ENCODE results near the gene ERO1B.
"Not testable (repeated sequence)": the region's sequence is repeated elsewhere in the genome, so short reads cannot be mapped to it uniquely, and the experiment has no call there.

Gene ERO1B

GRCh38 chr1:236204039-236204438, 77.7 kb downstream of the ERO1B start:
- no peak overlapping the region for H3K9ac ChIP-seq
- no peak overlapping the region for H3K27ac ChIP-seq
- no peak overlapping the region for H3K4me3 ChIP-seq
- H3K9me3 ChIP-seq (replicated peaks in 1 of 11), result peaks cover 43 to 66% (median 50%) of the 10 kb centered on the region in 11 experiments
- peak overlapping the region in 2 of 11 experiments; percentile 23 to 47; a peak in 3 of 22 replicates for H3K4me2 ChIP-seq
- peaks cover 0 to 7% (median 0%) of the 10 kb centered on the region in 11 experiments; a peak in 2 of 22 replicates for H4K20me1 ChIP-seq
- TF ChIP-seq Cebpa-rat (IDR thresholded peaks at IDR 0.05), result no peak
- no peaks in the 10 kb centered on the region for H3K27me3 ChIP-seq
- H3K36me3 ChIP-seq, result peaks cover 61 to 92% (median 77%) of the 10 kb centered on the region in 11 experiments
- peaks cover 0 to 68% (median 0%) of the 10 kb centered on the region in 10 experiments; a peak in 7 of 20 replicates for H3K4me1 ChIP-seq

- Histone ChIP-seq H4K20me1 (peaks cover 0 to 18% (median 0%) of the 10 kb centered on the region in 11 experiments; a peak in 2 of 22 replicates), H3K4me1 (peaks cover 0 to 46% (median 0%) of the 10 kb centered on the region in 10 experiments; a peak in 7 of 20 replicates), H3K27ac (no peak overlapping the region), H3K9me3 (replicated peaks in 1 of 11) (peaks cover 63 to 87% (median 73%) of the 10 kb centered on the region in 11 experiments), H3K4me3 (no peak overlapping the region; a peak in 1 of 20 replicates), H3K9ac (no peak overlapping the region), H3K36me3 (peaks cover 62 to 93% (median 83%) of the 10 kb centered on the region in 11 experiments), H3K27me3 (no peaks in the 10 kb centered on the region), H3K4me2 (peak overlapping the region in 2 of 11 experiments; percentile 48 to 54; a peak in 3 of 22 replicates)
- no peak for TF ChIP-seq Cebpa-rat (IDR thresholded peaks at IDR 0.05)
Measured at GRCh38 chr1:236201786-236202185, 80.0 kb downstream of the ERO1B start.

- no peaks in the 10 kb centered on the region for H3K27me3 ChIP-seq
- peaks cover 0 to 26% (median 0%) of the 10 kb centered on the region in 11 experiments; a peak in 2 of 22 replicates for H4K20me1 ChIP-seq
- no peak overlapping the region for H3K4me2 ChIP-seq
- no peak overlapping the region for H3K9ac ChIP-seq
- H3K27ac ChIP-seq, result no peak overlapping the region
- no peak for TF ChIP-seq Cebpa-rat (IDR thresholded peaks at IDR 0.05)
- peaks cover 0 to 38% (median 0%) of the 10 kb centered on the region in 10 experiments; a peak in 6 of 20 replicates for H3K4me1 ChIP-seq
- H3K4me3 ChIP-seq, result no peak overlapping the region
- peaks cover 72 to 92% (median 81%) of the 10 kb centered on the region in 11 experiments for H3K9me3 ChIP-seq (replicated peaks in 1 of 11)
- H3K36me3 ChIP-seq, result peaks cover 66 to 99% (median 80%) of the 10 kb centered on the region in 11 experiments
Measured at GRCh38 chr1:236200925-236201324, 80.8 kb downstream of the ERO1B start.

GRCh38 chr1:236193184-236193583, 88.6 kb downstream of the ERO1B start:
- Histone ChIP-seq H3K9me3 (replicated peaks in 1 of 11) (peaks cover 22 to 56% (median 32%) of the 10 kb centered on the region in 11 experiments; a peak in 21 of 22 replicates), H3K4me1 (peaks cover 0 to 6% (median 0%) of the 10 kb centered on the region in 10 experiments; a peak in 7 of 20 replicates), H3K27ac (no peak overlapping the region), H3K9ac (no peak overlapping the region), H3K4me2 (no peak overlapping the region), H3K27me3 (no peaks in the 10 kb centered on the region), H4K20me1 (peaks cover 0 to 55% (median 0%) of the 10 kb centered on the region in 11 experiments; a peak in 3 of 22 replicates), H3K36me3 (peaks cover 31 to 96% (median 37%) of the 10 kb centered on the region in 11 experiments; a peak in 21 of 22 replicates), H3K4me3 (no peak overlapping the region)
- TF ChIP-seq Cebpa-rat (IDR thresholded peaks at IDR 0.05), result no peak

- Histone ChIP-seq H3K4me2 (peak overlapping the region in 2 of 11 experiments; percentile 17 to 40; a peak in 2 of 22 replicates), H3K9me3 (replicated peaks in 1 of 11) (peaks cover 0 to 38% (median 14%) of the 10 kb centered on the region in 11 experiments; a peak in 12 of 22 replicates)
- not testable (repeated sequence) for H3K27me3 ChIP-seq
Measured at GRCh38 chr1:236188084-236188483, 93.7 kb downstream of the ERO1B start.

GRCh38 chr1:236186471-236186870, 95.3 kb downstream of the ERO1B start:
- Histone ChIP-seq H3K36me3 (peaks cover under 1 to 80% (median 14%) of the 10 kb centered on the region in 11 experiments; a peak in 15 of 22 replicates), H3K4me1 (peaks cover 7 to 19% (median 9%) of the 10 kb centered on the region in 10 experiments; a peak in 18 of 20 replicates), H3K9me3 (replicated peaks in 1 of 11) (peaks cover 0 to 38% (median 13%) of the 10 kb centered on the region in 11 experiments; a peak in 10 of 22 replicates), H4K20me1 (peaks cover 0 to 31% (median 0%) of the 10 kb centered on the region in 11 experiments; a peak in 3 of 22 replicates)
- H3K27ac ChIP-seq, H3K27me3 ChIP-seq, H3K4me3 ChIP-seq, H3K9ac ChIP-seq, H3K4me2 ChIP-seq: not testable (repeated sequence)

More at GRCh38 chr1:236188084-236188483, 93.7 kb downstream of the ERO1B start:
- peaks cover 7 to 19% (median 9%) of the 10 kb centered on the region in 10 experiments; a peak in 18 of 20 replicates for H3K4me1 ChIP-seq
- not testable (repeated sequence) for H3K4me3 ChIP-seq, H3K9ac ChIP-seq, H3K27ac ChIP-seq
- H3K36me3 ChIP-seq, result peaks cover 5 to 80% (median 20%) of the 10 kb centered on the region in 11 experiments; a peak in 19 of 22 replicates
- peaks cover 0 to 34% (median 0%) of the 10 kb centered on the region in 11 experiments; a peak in 3 of 22 replicates for H4K20me1 ChIP-seq

- Histone ChIP-seq H3K9me3 (replicated peaks in 1 of 11) (peaks cover 0 to 33% (median 13%) of the 10 kb centered on the region in 11 experiments; a peak in 10 of 22 replicates), H3K9ac (no peak overlapping the region), H3K4me3 (no peak overlapping the region), H3K36me3 (peaks cover under 1 to 80% (median 18%) of the 10 kb centered on the region in 11 experiments; a peak in 17 of 22 replicates), H3K4me2 (peak overlapping the region in 10 of 11 experiments; percentile 26 to 61 (median 40); a peak in 14 of 22 replicates), H3K4me1 (peaks cover 7 to 19% (median 9%) of the 10 kb centered on the region in 10 experiments; a peak in 18 of 20 replicates), H3K27me3 (no peaks in the 10 kb centered on the region), H4K20me1 (peaks cover 0 to 31% (median 0%) of the 10 kb centered on the region in 11 experiments; a peak in 3 of 22 replicates), H3K27ac (peak overlapping the region in 4 of 11 experiments; percentile 47 to 54 (median 49); a peak in 4 of 22 replicates)
- peak in 1 of 11 experiments; percentile 8; a peak in 1 of 22 replicates for TF ChIP-seq Cebpa-rat (IDR thresholded peaks at IDR 0.05)
Measured at GRCh38 chr1:236185687-236186086, 96.1 kb downstream of the ERO1B start.

- H3K36me3 ChIP-seq, result peaks cover 9 to 99% (median 33%) of the 10 kb centered on the region in 11 experiments; a peak in 20 of 22 replicates
- no peak overlapping the region for H3K4me3 ChIP-seq
- H3K27ac ChIP-seq, result no peak overlapping the region
- H3K9ac ChIP-seq, result no peak overlapping the region
- peaks cover 0 to 43% (median 0%) of the 10 kb centered on the region in 11 experiments; a peak in 5 of 22 replicates for H4K20me1 ChIP-seq
- TF ChIP-seq Cebpa-rat (IDR thresholded peaks at IDR 0.05), result no peak
- no peaks in the 10 kb centered on the region for H3K27me3 ChIP-seq
- H3K4me2 ChIP-seq, result no peak overlapping the region
- H3K4me1 ChIP-seq, result peaks cover 7 to 9% (median 8%) of the 10 kb centered on the region in 10 experiments; a peak in 17 of 20 replicates
- 0 out of 22 replicates have a peak, but pooled peaks cover 0 to 6% (median 0%) of the 10 kb centered on the region in 11 experiments for H3K9me3 ChIP-seq (replicated peaks in 1 of 11)
Measured at GRCh38 chr1:236181059-236181458, 100.7 kb downstream of the ERO1B start.

- Histone ChIP-seq H3K36me3 (peaks cover 9 to 100% (median 33%) of the 10 kb centered on the region in 11 experiments; a peak in 20 of 22 replicates), H3K4me2 (no peak overlapping the region), H3K4me3 (no peak overlapping the region), H3K4me1 (no peaks in the 10 kb centered on the region), H3K9me3 (replicated peaks in 1 of 11) (0 out of 22 replicates have a peak, but pooled peaks cover 0 to 3% (median 0%) of the 10 kb centered on the region in 11 experiments), H3K9ac (no peak overlapping the region), H3K27ac (no peak overlapping the region), H4K20me1 (peaks cover 0 to 52% (median 0%) of the 10 kb centered on the region in 11 experiments; a peak in 5 of 22 replicates), H3K27me3 (no peaks in the 10 kb centered on the region)
- TF ChIP-seq Cebpa-rat (IDR thresholded peaks at IDR 0.05), result no peak
Measured at GRCh38 chr1:236179634-236180033, 102.1 kb downstream of the ERO1B start.

Measured in BLaER1 treated with 17β-estradiol and CSF1 and Interleukin-3, amounts not matched to agents 10 nM and 100 nM (cell line).